A673 (cell line): ENCODE results near the gene RIBC2. TPM values are rescaled to one million over a fixed set of nuclear protein-coding genes. Genes with fewer than 3 reads are reported as not detected.

ENCODE experiments used
- BruUV-seq: library from RNA; stranded (reverse); fragments of 400-500 nt; replicated peaks from 2 replicates; lab custom pipeline; 2021; lab: Mats Ljungman, UMichigan
- CTCF ChIA-PET: fragments of 300-600 bp; sonication (Branson Sonifier 250); formaldehyde crosslinking; loops from one replicate; lab custom pipeline; 2022; ENCODE audit warnings: antibody characterized with exemption; lab: Charles Lee
- POLR2A ChIA-PET: fragments of 300-600 bp; sonication (Branson Sonifier 250); formaldehyde crosslinking; loops from one replicate; lab custom pipeline; 2022; ENCODE audit warnings: antibody characterized with exemption; ENCODE audit not compliant: low non-redundant PET; lab: Charles Lee
- DNase-seq: peaks from one replicate; pipeline ENCODE4 v3.0.0-alpha.2; 2015; ENCODE audit warnings: low spot score
- H3K27ac ChIP-seq: fragments of 200-600 bp; sonication (generic); 2 replicates; pipeline ENCODE4 v1.5.1; 2016; ENCODE audit warnings: mixed run types, low read depth, mild to moderate bottlenecking, mixed read lengths, antibody characterized with exemption, low read length; ENCODE audit not compliant: poor library complexity, severe bottlenecking
- H3K27me3 ChIP-seq: fragments of 200-600 bp; sonication (generic); replicated peaks from 2 replicates; pipeline ENCODE4 v1.6.1; 2017; ENCODE audit warnings: mixed run types, low read depth, mild to moderate bottlenecking, mixed read lengths, antibody characterized with exemption, low read length; ENCODE audit not compliant: insufficient read depth, poor library complexity
- H3K36me3 ChIP-seq: fragments of 200-600 bp; sonication (generic); 2 replicates; pipeline ENCODE4 v1.6.1; 2016; ENCODE audit warnings: mixed run types, mild to moderate bottlenecking, mixed read lengths, antibody characterized with exemption, low read length; ENCODE audit not compliant: insufficient read depth, poor library complexity, severe bottlenecking
- H3K4me1 ChIP-seq: fragments of 200-600 bp; sonication (generic); 2 replicates; pipeline ENCODE4 v1.6.1; 2017; ENCODE audit warnings: mixed run types, mild to moderate bottlenecking, mixed read lengths, antibody characterized with exemption, low read length; ENCODE audit not compliant: insufficient read depth, poor library complexity, severe bottlenecking
- H3K4me3 ChIP-seq: fragments of 200-600 bp; sonication (generic); 2 replicates; pipeline ENCODE4 v1.5.1; 2016; ENCODE audit warnings: low read depth, mixed run types, mild to moderate bottlenecking, mixed read lengths, low read length; ENCODE audit not compliant: poor library complexity, severe bottlenecking
- H3K9me3 ChIP-seq: fragments of 200-600 bp; sonication (generic); 2 replicates; pipeline ENCODE4 v1.6.1; 2016; ENCODE audit warnings: mixed run types, low read depth, mild to moderate bottlenecking, mixed read lengths, antibody characterized with exemption, low read length; ENCODE audit not compliant: poor library complexity, severe bottlenecking
- CTCF ChIP-seq: fragments of 300-800, 200-600 bp; sonication (generic); conservative IDR thresholded peaks from 2 replicates; pipeline ENCODE4 v1.5.1; 2017; ENCODE audit warnings: low read depth, mild to moderate bottlenecking, antibody characterized with exemption, low read length, moderate library complexity, mixed read lengths
- EZH2 ChIP-seq: fragments of 200-600 bp; sonication (generic); IDR thresholded peaks from 2 replicates; pipeline ENCODE4 v1.6.1; 2017; ENCODE audit warnings: borderline replicate concordance, low read depth, mild to moderate bottlenecking, mixed read lengths, antibody characterized with exemption, low read length; ENCODE audit not compliant: poor library complexity, severe bottlenecking
- intact Hi-C: fragments of 100-400 bp; cut with micrococcal nuclease; formaldehyde crosslinking; loops from one replicate; pipeline ENCODE4 v1.10.0; 2022; ENCODE audit not compliant: unreplicated experiment
- total RNA-seq: library from RNA; stranded (reverse); gene quantifications from 2 replicates; pipeline ENCODE4 v1.2.3, GENCODE V29; 2021

RIBC2 gene
- total RNA-seq, 1 experiment from 2014 or later, result 14.9 TPM

GRCh38 chr22:45389546-45389945 is 23.9 kb upstream of the RIBC2 start:
- CTCF ChIA-PET, result no interaction called here

GRCh38 chr22:45397806-45398205 is 15.7 kb upstream of the RIBC2 start:
- Histone ChIP-seq H3K4me3 (no peak overlapping the region), H3K27me3 (no peaks in the 10 kb centered on the region), H3K36me3 (no peaks in the 10 kb centered on the region), H3K9me3 (no peaks in the 10 kb centered on the region), H3K4me1 (no peaks in the 10 kb centered on the region), H3K27ac (no peak overlapping the region)
- DNase-seq, result no peak
- CTCF ChIA-PET, result no interaction called here
- POLR2A ChIA-PET, result no interaction called here
- TF ChIP-seq CTCF, result no peak
- no peak for TF ChIP-seq EZH2
- BruUV-seq, result no TSS peak
- intact Hi-C loops, result no loop called here

More at GRCh38 chr22:45389546-45389945, 23.9 kb upstream of the RIBC2 start:
- Histone ChIP-seq H3K9me3 (no peaks in the 10 kb centered on the region), H3K4me1 (no peaks in the 10 kb centered on the region), H3K4me3 (no peak overlapping the region), H3K36me3 (no peaks in the 10 kb centered on the region), H3K27ac (no peak overlapping the region), H3K27me3 (peaks cover 5% of the 10 kb centered on the region)
- TF ChIP-seq EZH2 (no peak), CTCF (no peak)
- no peak for DNase-seq
- POLR2A ChIA-PET, result no interaction called here
- intact Hi-C loops, result no loop called here
- BruUV-seq, result no TSS peak

GRCh38 chr22:45398214-45398613 is 15.3 kb upstream of the RIBC2 start:
- no TSS peak for BruUV-seq
- no peak for TF ChIP-seq EZH2
- TF ChIP-seq CTCF, result no peak
- H3K4me3 ChIP-seq, result no peak overlapping the region
- no peak for DNase-seq
- no peaks in the 10 kb centered on the region for H3K27me3 ChIP-seq
- H3K27ac ChIP-seq, result no peak overlapping the region
- intact Hi-C loops, result no loop called here
- no peaks in the 10 kb centered on the region for H3K36me3 ChIP-seq
- CTCF ChIA-PET, result no interaction called here
- H3K4me1 ChIP-seq, result no peaks in the 10 kb centered on the region
- POLR2A ChIA-PET, result no interaction called here
- H3K9me3 ChIP-seq, result no peaks in the 10 kb centered on the region
